ENCODE measurements around the gene PHTF1.

Gene PHTF1

DNA sequence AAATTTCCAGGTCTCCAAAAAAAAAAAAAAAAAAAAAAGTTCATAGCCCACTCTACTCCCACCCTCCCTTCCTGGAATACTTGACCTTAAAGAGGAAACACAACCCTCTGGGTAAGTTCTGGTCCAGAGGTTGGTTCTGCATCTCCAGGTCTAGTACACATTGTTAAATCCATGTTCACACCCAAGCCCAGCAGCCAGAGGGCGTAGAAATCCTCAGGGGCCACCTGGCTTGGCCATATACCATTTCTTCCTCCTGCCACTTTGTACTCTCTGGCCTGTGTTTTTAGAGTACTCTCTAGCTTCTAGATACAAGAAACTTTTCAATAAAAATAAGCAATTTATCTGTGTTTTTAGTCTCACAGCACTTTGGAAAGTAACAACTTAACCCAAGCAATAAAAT lies 89.3 kb downstream of the PHTF1 start:
- DNase-seq (ENCODE audit: low read depth, low spot score), result no peak

DNA sequence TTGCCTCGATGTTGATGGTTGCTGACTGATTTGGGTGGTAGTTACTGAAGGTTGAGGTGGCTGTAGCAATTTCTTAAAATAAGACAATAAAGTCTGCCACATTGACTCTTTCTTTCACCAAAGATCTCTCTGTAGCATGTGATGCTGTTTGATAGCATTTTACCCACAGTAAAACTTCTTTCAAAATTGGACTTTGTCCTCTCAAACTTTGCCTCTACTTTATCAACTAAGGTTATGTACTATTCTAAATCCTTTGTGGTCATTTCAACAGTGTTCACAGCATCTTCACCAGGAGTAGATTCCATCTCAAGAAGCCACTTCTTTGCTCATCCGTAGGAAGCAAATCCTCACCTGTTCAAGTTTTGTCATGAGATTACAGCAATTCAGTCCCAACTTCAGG lies 93.2 kb downstream of the PHTF1 start:
- no peak for DNase-seq (ENCODE audit: low read depth, low spot score)

DNA sequence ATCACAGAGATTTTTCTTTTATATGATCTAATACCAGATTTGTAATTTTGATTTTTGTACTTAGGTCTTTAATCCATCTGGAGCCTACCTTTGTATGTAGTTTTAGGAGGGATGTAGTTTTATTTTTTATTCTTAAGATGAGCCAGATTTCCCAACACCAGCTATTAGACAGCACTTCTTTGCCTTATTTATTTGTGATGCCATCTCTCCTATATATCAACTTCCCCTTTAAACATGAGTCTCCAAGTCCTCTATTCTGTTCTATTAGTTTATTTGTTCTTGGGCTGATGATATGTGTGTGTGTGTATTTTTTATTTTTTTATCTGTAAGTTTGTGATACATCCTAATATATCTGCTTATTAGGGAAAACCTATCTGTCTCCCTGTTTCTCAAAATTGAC lies 94.2 kb downstream of the PHTF1 start:
- DNase-seq (ENCODE audit: low read depth, low spot score), result no peak

- no peak for DNase-seq (ENCODE audit: low read depth, low spot score)
Measured at GRCh38 chr1:113663165-113663951, 95.9 kb downstream of the PHTF1 start.

GRCh38 chr1:113662101-113662500 lies 97.2 kb downstream of the PHTF1 start:
- no peak for DNase-seq (ENCODE audit: low read depth, low spot score)

- DNase-seq (ENCODE audit: low read depth, low spot score), result no peak
Measured at GRCh38 chr1:113660088-113660487, 99.2 kb downstream of the PHTF1 start.

DNA sequence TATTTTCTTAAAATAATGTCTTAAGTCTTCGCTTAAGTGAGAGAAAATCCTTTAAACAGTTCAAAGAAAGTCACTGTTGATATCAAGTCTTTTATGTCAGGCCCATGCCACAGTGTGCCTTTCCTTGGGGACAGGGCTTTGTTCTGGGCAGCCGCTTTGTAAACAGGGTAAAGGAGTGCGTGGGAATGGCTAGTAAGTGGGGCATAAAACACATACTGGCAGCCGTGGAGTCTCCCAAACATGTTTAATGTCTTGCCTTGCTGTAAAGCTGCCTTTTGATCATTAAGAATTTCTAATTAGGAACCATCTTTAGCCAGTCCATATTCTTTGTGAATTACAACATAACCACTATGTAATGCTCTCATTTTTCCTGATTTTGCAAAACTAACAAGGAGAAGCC lies 99.7 kb downstream of the PHTF1 start:
- DNase-seq (ENCODE audit: low read depth, low spot score), result no peak

DNA sequence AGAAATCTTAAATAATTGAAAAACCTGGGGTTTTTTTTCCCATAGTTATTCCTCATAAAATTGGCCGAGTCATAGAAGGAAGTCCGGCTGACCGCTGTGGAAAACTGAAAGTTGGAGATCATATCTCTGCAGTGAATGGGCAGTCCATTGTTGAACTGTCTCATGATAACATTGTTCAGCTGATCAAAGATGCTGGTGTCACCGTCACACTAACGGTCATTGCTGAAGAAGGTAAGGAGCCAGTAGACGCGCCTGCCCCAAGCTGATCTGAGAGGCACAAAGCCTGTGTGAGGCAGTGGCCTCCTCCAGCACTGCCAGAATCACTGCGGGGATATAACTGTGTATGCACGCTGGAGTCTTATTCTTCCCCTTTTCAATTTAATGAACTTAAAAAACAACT lies 100.3 kb downstream of the PHTF1 start:
- no peak for DNase-seq (ENCODE audit: low read depth, low spot score)

- no peak for DNase-seq (ENCODE audit: low read depth, low spot score)
Measured at GRCh38 chr1:113657556-113658063, 101.7 kb downstream of the PHTF1 start.

GRCh38 chr1:113657126-113657525 lies 102.2 kb downstream of the PHTF1 start:
- DNase-seq (ENCODE audit: low read depth, low spot score), result no peak

GRCh38 chr1:113654883-113655282 lies 104.4 kb downstream of the PHTF1 start:
- DNase-seq (ENCODE audit: low read depth, low spot score), result no peak

DNA sequence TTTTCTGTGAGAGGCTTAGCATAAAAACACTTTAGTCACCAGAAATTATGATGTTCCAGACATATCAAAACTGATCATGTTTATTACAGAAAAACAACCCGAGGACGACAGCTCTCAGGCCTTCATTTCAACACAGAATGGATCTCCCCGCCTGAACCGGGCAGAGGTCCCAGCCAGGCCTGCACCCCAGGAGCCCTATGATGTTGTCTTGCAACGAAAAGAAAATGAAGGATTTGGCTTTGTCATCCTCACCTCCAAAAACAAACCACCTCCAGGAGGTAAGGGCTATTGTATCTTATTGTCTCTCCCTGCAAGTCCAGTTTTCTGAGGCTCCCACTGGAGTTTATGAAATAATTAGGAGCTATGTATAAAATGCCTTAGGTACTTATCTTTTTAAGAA lies 105.5 kb downstream of the PHTF1 start:
- DNase-seq (ENCODE audit: low read depth, low spot score), result no peak

DNA sequence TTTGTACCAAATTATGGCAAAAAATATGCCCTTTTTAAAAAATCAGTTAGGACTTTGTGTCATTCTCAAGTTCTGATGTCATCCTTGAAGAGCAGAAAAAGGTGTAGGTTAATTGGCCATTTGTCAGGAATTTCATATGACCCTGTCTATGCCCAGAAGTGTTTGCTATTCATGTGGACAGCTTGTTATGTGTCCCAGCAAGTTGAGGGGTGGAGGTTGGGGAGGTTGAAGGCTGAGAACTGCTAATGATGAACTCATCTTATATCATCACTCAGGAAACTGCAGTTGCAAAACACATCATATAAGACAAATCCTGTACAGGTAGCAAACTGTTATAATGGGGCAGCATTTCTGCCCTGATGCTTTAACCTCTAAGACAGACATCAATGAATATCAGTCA lies 106.5 kb downstream of the PHTF1 start:
- no peak for DNase-seq (ENCODE audit: low read depth, low spot score)

DNA sequence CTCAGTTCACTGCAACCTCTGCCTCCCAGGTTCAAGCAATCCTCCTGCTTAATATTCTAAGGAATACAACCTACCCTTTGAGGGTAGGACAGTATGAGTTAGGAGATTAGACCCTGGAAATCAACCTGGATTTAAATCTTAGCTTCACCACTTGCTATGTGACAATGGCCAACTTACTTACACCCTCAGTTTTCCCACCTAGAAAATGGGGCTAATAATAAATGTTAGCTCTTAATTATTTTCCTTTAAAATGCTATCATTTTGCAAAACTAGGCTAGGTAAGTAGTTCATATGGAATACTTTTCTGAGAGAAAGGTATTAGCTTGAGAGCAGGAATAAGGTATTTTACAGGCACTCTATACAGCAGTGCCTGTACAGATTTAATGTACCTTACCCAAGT lies 110.8 kb downstream of the PHTF1 start:
- DNase-seq (ENCODE audit: low read depth, low spot score), result no peak

DNA sequence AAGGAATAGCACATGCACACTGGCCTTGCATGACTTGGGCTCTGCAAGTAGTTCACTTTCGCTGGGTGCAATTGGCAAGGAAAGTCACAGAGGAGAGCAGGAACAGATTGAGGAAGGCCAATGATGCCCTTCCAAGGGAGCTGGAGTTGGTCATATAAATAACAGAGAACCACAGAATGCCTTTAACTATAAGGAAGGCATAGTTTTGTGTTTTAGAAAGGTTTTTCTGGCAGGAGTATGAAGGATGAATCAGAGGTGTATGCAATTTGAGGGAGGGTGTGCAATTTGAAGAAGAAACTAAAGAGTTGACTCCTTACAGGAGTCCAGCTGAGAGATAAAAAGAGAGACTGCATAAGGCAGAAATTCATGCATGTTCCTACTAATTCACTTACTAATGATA lies 112.1 kb downstream of the PHTF1 start:
- no peak for DNase-seq (ENCODE audit: low read depth, low spot score)

Data from activated CD4-positive, CD25-positive, alpha-beta regulatory T cell treated with anti-CD3 and anti-CD28 coated beads, Interleukin-2, amount 50 U/mL, for 16 hours (primary cell).